ENCODE results near the gene TMEM134. TPM values are rescaled to one million over a fixed set of nuclear protein-coding genes. Genes with fewer than 3 reads are reported as not detected.

The TMEM134 gene
- total and polyA plus RNA-seq, 10 of the 15 experiments (the other 5 are each of a cell fraction or from before 2014, with no cell fraction given), result 1.6 to 93.8 (median 27.8) TPM

GRCh38 chr11:67436459-67437081 is 32.5 kb downstream of the TMEM134 start:
- H3K4me3 ChIP-seq, result peak overlapping the region; percentile 90
- RAD21 ChIA-PET (ENCODE audit: unreplicated experiment), result interaction anchor here (0.6 to 7.2 kb wide), 9 partner anchors 8 to 174 kb away, joined by 5 to 112 read pairs (median 20); partner anchors contain the start of genes AIP, PITPNM1, POLD4 and PPP1CA
- ATAC-seq (peak; percentile 66), DNase-seq (ENCODE audit: low read depth, low spot score) (peak; percentile 75), FAIRE-seq (peak; percentile 95)
- no peaks in the 10 kb centered on the region for H3K27me3 ChIP-seq (replicated peaks in 1 of 2; ENCODE audit: control insufficient read depth in 2 of 2, insufficient read depth in 2 of 2, low read length in 1 of 2)
- H3K9me3 ChIP-seq (replicated peaks; ENCODE audit: control insufficient read depth, insufficient read depth, low read length), result no peaks in the 10 kb centered on the region
- SMC1A ChIA-PET (ENCODE audit: uncharacterized antibody, unreplicated experiment), result interaction anchor here (1.0 to 4.2 kb wide), 11 partner anchors 9 to 89 kb away, joined by 3 to 46 read pairs (median 3); partner anchors contain the start of genes AIP, PITPNM1, PPP1CA and TBC1D10C
- H3K9ac ChIP-seq (ENCODE audit: control insufficient read depth, insufficient read depth, low read length), result peak overlapping the region; percentile 99
- in situ Hi-C loops (cut with MboI), result no loop called here
- intact Hi-C loops (cut with micrococcal nuclease; ENCODE audit: unreplicated experiment), result loop anchor here (2.0 to 5.0 kb wide), 4 partner anchors 32 to 70 kb away; partner anchors contain the start of genes PPP1CA, TBC1D10C and TMEM134
- peak overlapping the region; percentile 71 for H3K4me2 ChIP-seq (ENCODE audit: control insufficient read depth, insufficient read depth)
- POLR2A ChIA-PET, result interaction anchor here (0.6 to 4.7 kb wide), 15 partner anchors 8 to 153 kb away, joined by 3 to 95 read pairs (median 9); partner anchors contain the start of genes PITPNM1, POLD4, PPP1CA and RPS6KB2
- H3K4me1 ChIP-seq (ENCODE audit: control insufficient read depth, insufficient read depth, low read length), result peaks cover 36% of the 10 kb centered on the region
- peaks cover 57% of the 10 kb centered on the region for H3K79me2 ChIP-seq (ENCODE audit: control insufficient read depth, insufficient read depth, low read length)
- H3K27ac ChIP-seq (ENCODE audit: control insufficient read depth, insufficient read depth), result peak overlapping the region; percentile 99
- H3K36me3 ChIP-seq (ENCODE audit: control insufficient read depth in 2 of 2, insufficient read depth in 2 of 2, low read length in 1 of 2), result peaks cover 6 to 21% of the 10 kb centered on the region in 2 experiments; a peak in 3 of 4 replicates
- no peak overlapping the region for H2AFZ ChIP-seq (ENCODE audit: control insufficient read depth, low read depth, low read length)
- no TSS peak for BruUV-seq (replicated peaks)
- 2% methylated on average over 6 of the region's 6 CpGs for WGBS (ENCODE audit: insufficient coverage, insufficient replicate concordance, low lambda C conversion rate, missing lambda C conversion rate)
- no peaks in the 10 kb centered on the region for H4K20me1 ChIP-seq (ENCODE audit: control insufficient read depth, insufficient read depth)
- CTCF ChIA-PET, result interaction anchor here (0.5 to 4.3 kb wide), 16 partner anchors 9 to 220 kb away, joined by 3 to 53 read pairs (median 4); partner anchors contain the start of genes PPP1CA, RPS6KB2, TBC1D10C and TMEM134
- no peak for TF ChIP-seq KDM1A (IDR thresholded peaks at IDR 0.05; ENCODE audit: borderline replicate concordance)
- TF ChIP-seq NFYB (IDR thresholded peaks at IDR 0.05; ENCODE audit: insufficient read depth, low read depth, low read length), result no peak
- no peak for TF ChIP-seq ZBTB33 (IDR thresholded peaks at IDR 0.05)
- peak; percentile 90 for TF ChIP-seq POU2F2 (IDR thresholded peaks at IDR 0.05; ENCODE audit: borderline replicate concordance, low read depth, low read length)
- TF ChIP-seq NFXL1 (IDR thresholded peaks at IDR 0.05; ENCODE audit: borderline replicate concordance), result peak; percentile 86
- 0 out of 2 replicates have a peak, but pooled peaks have one; percentile 38 for TF ChIP-seq ZNF592 (IDR thresholded peaks at IDR 0.05)
- no peak for TF ChIP-seq PRDM15 (CRISPR knock-in tag; IDR thresholded peaks at IDR 0.05)
- TF ChIP-seq ELK1 (IDR thresholded peaks at IDR 0.05; ENCODE audit: low read depth, low read length), result peak; percentile 57
- TF ChIP-seq PAX8 (IDR thresholded peaks at IDR 0.05), result no peak
- TF ChIP-seq TARDBP (IDR thresholded peaks at IDR 0.05; ENCODE audit: borderline replicate concordance), result peak; percentile 81; the same call in 1 of the 2 replicates

Data from GM12878 (cell line).